ENCODE data around the gene STXBP1.

The STXBP1 gene

DNA sequence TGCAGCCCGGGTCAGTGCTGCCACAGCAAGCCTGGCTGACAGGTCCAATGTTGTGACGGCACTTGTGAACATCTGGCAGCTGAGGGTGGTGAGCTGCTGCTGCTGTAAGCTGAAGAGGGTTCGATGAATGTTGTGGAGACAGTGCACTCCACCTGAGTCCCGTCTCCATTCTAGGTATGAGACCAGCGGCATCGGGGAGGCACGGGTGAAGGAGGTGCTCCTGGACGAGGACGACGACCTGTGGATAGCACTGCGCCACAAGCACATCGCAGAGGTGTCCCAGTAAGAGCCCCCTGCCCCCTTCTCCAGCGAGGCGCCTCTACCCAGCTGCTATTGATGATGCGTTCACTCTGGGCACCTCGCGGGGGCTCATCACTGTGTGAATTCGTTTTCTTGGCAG is 55.8 kb downstream of the STXBP1 start:
- Histone ChIP-seq H3K9me3 (ENCODE audit: control insufficient read depth, low read depth, low read length) (no peaks in the 10 kb centered on the region), H3K9ac (ENCODE audit: low read length) (no peak overlapping the region), H3K36me3 (ENCODE audit: control insufficient read depth, low read depth, low read length) (peaks cover 24% of the 10 kb centered on the region), H3K4me1 (ENCODE audit: control insufficient read depth, low read depth, low read length) (no peaks in the 10 kb centered on the region), H3K4me3 (ENCODE audit: low read length) (no peak overlapping the region), H3K27ac (ENCODE audit: low read length) (no peak overlapping the region), H3K27me3 (ENCODE audit: control insufficient read depth, insufficient read depth, low read length) (no peaks in the 10 kb centered on the region)

DNA sequence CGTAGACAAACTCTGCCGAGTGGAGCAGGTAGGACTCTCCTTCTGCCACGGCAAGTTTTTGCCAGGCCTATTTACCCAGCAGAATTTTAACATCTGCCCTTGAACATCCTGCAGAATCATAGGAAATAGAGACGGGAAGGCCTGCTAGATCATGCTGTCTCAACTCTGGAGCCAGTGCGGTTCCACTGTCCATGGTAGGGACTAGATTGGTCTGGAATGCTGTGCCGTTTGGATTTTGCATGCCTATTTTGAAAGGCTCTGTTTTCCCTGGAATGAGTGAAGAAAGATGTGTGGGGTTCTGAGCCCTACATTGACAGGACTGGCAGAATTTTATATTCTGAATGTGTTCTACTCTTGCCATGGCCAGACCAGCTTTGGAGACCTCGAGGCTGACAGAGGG is 61.2 kb downstream of the STXBP1 start:
- Histone ChIP-seq H3K9ac (ENCODE audit: low read length) (no peak overlapping the region), H3K36me3 (ENCODE audit: control insufficient read depth, low read depth, low read length) (peaks cover 35% of the 10 kb centered on the region), H3K9me3 (ENCODE audit: control insufficient read depth, low read depth, low read length) (no peaks in the 10 kb centered on the region), H3K27me3 (ENCODE audit: control insufficient read depth, insufficient read depth, low read length) (no peaks in the 10 kb centered on the region), H3K27ac (ENCODE audit: low read length) (no peak overlapping the region), H3K4me1 (ENCODE audit: control insufficient read depth, low read depth, low read length) (no peaks in the 10 kb centered on the region), H3K4me3 (ENCODE audit: low read length) (no peak overlapping the region)

DNA sequence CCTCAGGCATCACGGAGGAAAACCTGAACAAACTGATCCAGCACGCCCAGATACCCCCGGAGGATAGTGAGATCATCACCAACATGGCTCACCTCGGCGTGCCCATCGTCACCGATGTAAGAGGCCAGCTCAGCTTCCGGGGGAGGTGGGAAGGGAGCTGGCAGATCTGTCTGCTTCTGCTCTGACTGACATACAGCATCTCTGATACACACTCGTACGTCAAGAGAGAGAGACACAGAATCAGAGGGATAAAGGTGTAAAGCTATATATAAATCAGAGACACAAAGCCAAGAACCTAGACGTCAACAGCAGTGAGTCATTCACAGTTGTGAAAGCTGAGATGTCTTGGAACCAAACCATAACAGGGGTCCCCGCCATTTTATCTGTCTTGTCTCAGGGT is 64.6 kb downstream of the STXBP1 start:
- Histone ChIP-seq H3K4me1 (ENCODE audit: control insufficient read depth, low read depth, low read length) (no peaks in the 10 kb centered on the region), H3K27me3 (ENCODE audit: control insufficient read depth, insufficient read depth, low read length) (no peaks in the 10 kb centered on the region), H3K36me3 (ENCODE audit: control insufficient read depth, low read depth, low read length) (peaks cover 53% of the 10 kb centered on the region), H3K9me3 (ENCODE audit: control insufficient read depth, low read depth, low read length) (no peaks in the 10 kb centered on the region), H3K9ac (ENCODE audit: low read length) (no peak overlapping the region), H3K27ac (ENCODE audit: low read length) (no peak overlapping the region), H3K4me3 (ENCODE audit: low read length) (no peak overlapping the region)

- no peak overlapping the region for H3K27ac ChIP-seq (ENCODE audit: low read length)
- no peak overlapping the region for H3K4me3 ChIP-seq (ENCODE audit: low read length)
- H3K9ac ChIP-seq (ENCODE audit: low read length) = no peak overlapping the region
- H3K9me3 ChIP-seq (ENCODE audit: control insufficient read depth, low read depth, low read length) = no peaks in the 10 kb centered on the region
- no peaks in the 10 kb centered on the region for H3K4me1 ChIP-seq (ENCODE audit: control insufficient read depth, low read depth, low read length)
- H3K36me3 ChIP-seq (ENCODE audit: control insufficient read depth, low read depth, low read length) = peaks cover 50% of the 10 kb centered on the region
- H3K27me3 ChIP-seq (ENCODE audit: control insufficient read depth, insufficient read depth, low read length) = no peaks in the 10 kb centered on the region
These were observed 67.4 kb downstream of the STXBP1 start for GRCh38 chr9:127679506-127679905.

DNA sequence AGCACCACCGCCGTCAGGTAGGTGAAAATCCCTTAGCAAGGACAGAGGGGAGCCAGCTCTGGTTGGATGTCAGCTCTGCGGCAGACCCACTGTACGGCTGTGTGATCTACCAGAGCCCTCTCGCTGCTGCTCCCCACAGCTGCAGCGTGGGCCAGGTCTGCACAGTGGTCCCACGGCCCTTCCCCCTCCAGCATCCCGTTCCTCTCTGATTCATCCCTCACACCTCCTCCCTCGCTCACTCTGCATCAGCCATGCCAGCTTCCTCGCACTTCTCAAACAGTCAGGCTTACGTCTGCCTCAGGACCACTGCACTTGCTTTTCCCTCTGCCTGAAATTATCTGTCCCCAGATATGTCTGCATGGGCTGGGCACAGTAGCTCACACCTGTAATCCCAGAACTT is 68.1 kb downstream of the STXBP1 start:
- Histone ChIP-seq H3K4me3 (ENCODE audit: low read length) (no peak overlapping the region), H3K9ac (ENCODE audit: low read length) (no peak overlapping the region), H3K9me3 (ENCODE audit: control insufficient read depth, low read depth, low read length) (no peaks in the 10 kb centered on the region), H3K36me3 (ENCODE audit: control insufficient read depth, low read depth, low read length) (peaks cover 47% of the 10 kb centered on the region), H3K4me1 (ENCODE audit: control insufficient read depth, low read depth, low read length) (no peaks in the 10 kb centered on the region), H3K27ac (ENCODE audit: low read length) (no peak overlapping the region), H3K27me3 (ENCODE audit: control insufficient read depth, insufficient read depth, low read length) (no peaks in the 10 kb centered on the region)

DNA sequence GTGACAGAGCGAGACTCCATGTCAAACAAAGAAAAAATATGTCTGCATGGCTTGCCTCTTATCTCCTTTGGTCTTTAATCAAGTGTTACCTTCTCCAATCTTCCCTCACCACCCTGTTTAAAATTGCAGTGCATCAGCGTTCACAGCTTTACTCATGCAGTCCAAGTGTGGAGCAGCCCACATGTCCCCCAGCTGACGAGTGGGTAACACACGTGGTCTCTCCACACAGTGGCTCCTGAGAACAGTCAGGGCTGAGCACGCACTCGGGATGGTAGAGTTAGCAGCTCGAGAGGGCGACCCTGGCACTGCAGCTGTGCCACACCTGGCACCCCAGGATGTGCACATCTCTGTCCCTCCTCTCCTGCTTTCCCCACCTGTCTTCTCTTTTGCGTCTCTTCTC is 68.8 kb downstream of the STXBP1 start:
- no peaks in the 10 kb centered on the region for H3K27me3 ChIP-seq (ENCODE audit: control insufficient read depth, insufficient read depth, low read length)
- H3K9ac ChIP-seq (ENCODE audit: low read length) = no peak overlapping the region
- H3K9me3 ChIP-seq (ENCODE audit: control insufficient read depth, low read depth, low read length) = no peaks in the 10 kb centered on the region
- H3K4me1 ChIP-seq (ENCODE audit: control insufficient read depth, low read depth, low read length) = no peaks in the 10 kb centered on the region
- H3K4me3 ChIP-seq (ENCODE audit: low read length) = no peak overlapping the region
- peaks cover 42% of the 10 kb centered on the region for H3K36me3 ChIP-seq (ENCODE audit: control insufficient read depth, low read depth, low read length)
- H3K27ac ChIP-seq (ENCODE audit: low read length) = no peak overlapping the region

- Histone ChIP-seq H3K27ac (ENCODE audit: low read length) (no peak overlapping the region), H3K27me3 (ENCODE audit: control insufficient read depth, insufficient read depth, low read length) (no peaks in the 10 kb centered on the region), H3K4me1 (ENCODE audit: control insufficient read depth, low read depth, low read length) (no peaks in the 10 kb centered on the region), H3K9me3 (ENCODE audit: control insufficient read depth, low read depth, low read length) (no peaks in the 10 kb centered on the region), H3K4me3 (ENCODE audit: low read length) (no peak overlapping the region), H3K9ac (ENCODE audit: low read length) (no peak overlapping the region), H3K36me3 (ENCODE audit: control insufficient read depth, low read depth, low read length) (peaks cover 35% of the 10 kb centered on the region)
These were observed 70.5 kb downstream of the STXBP1 start for GRCh38 chr9:127682351-127683136.

DNA sequence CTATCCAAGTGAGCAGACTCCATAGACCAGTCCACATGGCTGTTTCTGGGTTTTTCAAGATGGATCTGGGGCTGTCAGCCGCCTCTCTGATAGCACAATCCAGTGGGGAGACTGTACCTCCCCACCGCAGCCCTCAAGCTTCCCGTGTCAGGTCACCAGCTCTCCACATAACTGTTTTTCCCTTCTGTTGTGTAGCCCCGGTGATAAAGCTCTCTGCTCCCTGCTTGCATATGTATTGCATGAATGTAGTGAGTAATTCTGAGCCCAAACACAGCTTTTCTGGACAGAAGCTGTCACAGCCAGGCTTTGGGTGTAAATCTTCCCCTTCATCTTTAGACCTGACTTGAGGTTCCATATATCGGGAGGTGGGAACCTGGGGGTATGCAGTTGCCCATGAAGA is 71.6 kb downstream of the STXBP1 start:
- H3K27me3 ChIP-seq (ENCODE audit: control insufficient read depth, insufficient read depth, low read length) = no peaks in the 10 kb centered on the region
- H3K9me3 ChIP-seq (ENCODE audit: control insufficient read depth, low read depth, low read length) = no peaks in the 10 kb centered on the region
- H3K4me3 ChIP-seq (ENCODE audit: low read length) = no peak overlapping the region
- peaks cover 29% of the 10 kb centered on the region for H3K36me3 ChIP-seq (ENCODE audit: control insufficient read depth, low read depth, low read length)
- H3K27ac ChIP-seq (ENCODE audit: low read length) = no peak overlapping the region
- no peak overlapping the region for H3K9ac ChIP-seq (ENCODE audit: low read length)
- H3K4me1 ChIP-seq (ENCODE audit: control insufficient read depth, low read depth, low read length) = no peaks in the 10 kb centered on the region

DNA sequence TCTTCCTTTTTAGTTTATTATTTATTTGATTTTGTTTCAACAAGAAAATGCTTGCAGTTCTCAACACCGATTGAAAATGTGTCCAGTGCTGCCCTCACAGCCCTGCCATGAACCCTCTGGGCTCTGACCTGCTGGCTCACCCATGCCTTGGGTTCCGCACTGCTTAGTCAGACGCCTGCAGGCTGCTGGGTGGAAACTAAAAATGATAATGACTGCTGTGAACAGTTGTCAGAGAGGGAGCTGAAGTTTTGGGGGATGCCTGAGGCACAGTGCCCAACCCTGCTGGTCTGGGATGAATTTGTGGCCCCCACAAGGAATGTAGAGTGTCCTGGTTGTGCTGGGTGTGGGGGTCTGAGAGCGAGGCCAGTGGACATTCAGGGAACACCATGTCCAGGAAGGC is 72.5 kb downstream of the STXBP1 start:
- no peak overlapping the region for H3K9ac ChIP-seq (ENCODE audit: low read length)
- H3K27me3 ChIP-seq (ENCODE audit: control insufficient read depth, insufficient read depth, low read length) = no peaks in the 10 kb centered on the region
- H3K4me1 ChIP-seq (ENCODE audit: control insufficient read depth, low read depth, low read length) = no peaks in the 10 kb centered on the region
- H3K27ac ChIP-seq (ENCODE audit: low read length) = no peak overlapping the region
- no peak overlapping the region for H3K4me3 ChIP-seq (ENCODE audit: low read length)
- H3K36me3 ChIP-seq (ENCODE audit: control insufficient read depth, low read depth, low read length) = peaks cover 28% of the 10 kb centered on the region
- H3K9me3 ChIP-seq (ENCODE audit: control insufficient read depth, low read depth, low read length) = no peaks in the 10 kb centered on the region

DNA sequence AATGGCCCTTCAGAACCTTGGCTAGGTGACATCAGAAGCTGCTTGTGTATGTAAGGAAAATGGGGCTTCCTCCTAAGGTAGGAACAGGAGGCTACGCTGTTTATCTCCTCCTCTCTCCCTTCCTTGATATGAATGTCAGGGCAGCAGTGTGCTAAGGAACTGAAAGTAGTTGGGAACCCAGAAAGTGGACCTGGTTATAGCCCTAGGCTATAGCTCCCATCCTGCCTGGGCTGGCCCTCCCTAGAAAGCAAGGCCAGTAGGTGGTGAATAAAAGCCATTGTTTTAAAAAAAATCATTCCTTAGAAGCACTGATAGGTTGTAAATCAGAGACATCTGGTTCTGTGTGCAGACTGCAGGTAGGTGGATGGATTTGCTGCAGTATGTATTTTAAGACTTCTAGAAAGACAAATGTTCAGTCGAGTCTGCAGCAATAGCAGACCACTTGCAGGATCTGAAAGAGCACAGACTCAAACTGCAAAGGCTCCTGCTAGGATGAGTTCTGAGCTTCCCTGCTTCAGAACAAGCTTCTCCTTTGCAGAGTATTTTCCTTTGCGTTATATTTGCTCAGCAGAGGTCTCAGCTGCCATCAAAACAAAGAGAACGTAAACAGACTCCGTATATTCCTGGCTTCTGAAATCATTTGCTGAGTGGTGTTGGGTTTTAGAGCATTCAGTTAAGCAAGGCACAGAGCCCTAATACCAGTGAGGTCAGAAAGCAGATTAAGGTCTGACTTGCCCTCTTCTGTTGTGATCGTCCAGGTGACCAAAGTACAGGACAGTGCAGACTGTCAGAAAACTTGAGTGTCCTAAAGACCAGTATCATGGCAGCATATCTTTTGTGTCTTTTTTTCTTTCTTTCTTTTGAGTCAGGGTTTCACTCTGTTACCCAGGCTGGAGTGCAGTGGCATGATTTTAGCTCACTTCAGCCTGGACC is 74.7 kb downstream of the STXBP1 start:
- Histone ChIP-seq H3K27me3 (ENCODE audit: control insufficient read depth, insufficient read depth, low read length) (no peaks in the 10 kb centered on the region), H3K27ac (ENCODE audit: low read length) (no peak overlapping the region), H3K36me3 (ENCODE audit: control insufficient read depth, low read depth, low read length) (peaks cover 12% of the 10 kb centered on the region), H3K9me3 (ENCODE audit: control insufficient read depth, low read depth, low read length) (no peaks in the 10 kb centered on the region), H3K4me3 (ENCODE audit: low read length) (no peak overlapping the region), H3K4me1 (ENCODE audit: control insufficient read depth, low read depth, low read length) (no peaks in the 10 kb centered on the region), H3K9ac (ENCODE audit: low read length) (no peak overlapping the region)

GRCh38 chr9:127689329-127690000 is 77.4 kb downstream of the STXBP1 start:
- Histone ChIP-seq H3K27me3 (ENCODE audit: control insufficient read depth, insufficient read depth, low read length) (no peaks in the 10 kb centered on the region), H3K9me3 (ENCODE audit: control insufficient read depth, low read depth, low read length) (no peaks in the 10 kb centered on the region), H3K9ac (ENCODE audit: low read length) (no peak overlapping the region), H3K27ac (ENCODE audit: low read length) (no peak overlapping the region), H3K4me3 (ENCODE audit: low read length) (no peak overlapping the region), H3K36me3 (ENCODE audit: control insufficient read depth, low read depth, low read length) (no peaks in the 10 kb centered on the region), H3K4me1 (ENCODE audit: control insufficient read depth, low read depth, low read length) (no peaks in the 10 kb centered on the region)

All from iPS-18a (cell line).